Gastroesophageal sphincter (tissue), 3 donors: ENCODE results near the gene ISM1.

ENCODE experiments used
- CTCF ChIP-seq, 4 experiments: fragments of 200-600 bp in 2 of 4; fragments of 450-650 bp in 2 of 4; sonication (generic) in 1 of 4; IDR thresholded peaks; one replicate each; pipeline ENCODE4 v1.5.1; 2017 to 2019; ENCODE audit warnings: antibody characterized with exemption in 4 of 4, mild to moderate bottlenecking in 2 of 4, moderate library complexity in 2 of 4
- POLR2AphosphoS5 ChIP-seq: sonication (generic); formaldehyde crosslinking; IDR thresholded peaks from one replicate; pipeline ENCODE4 v1.6.1; 2017; ENCODE audit warnings: antibody characterized with exemption

DNA sequence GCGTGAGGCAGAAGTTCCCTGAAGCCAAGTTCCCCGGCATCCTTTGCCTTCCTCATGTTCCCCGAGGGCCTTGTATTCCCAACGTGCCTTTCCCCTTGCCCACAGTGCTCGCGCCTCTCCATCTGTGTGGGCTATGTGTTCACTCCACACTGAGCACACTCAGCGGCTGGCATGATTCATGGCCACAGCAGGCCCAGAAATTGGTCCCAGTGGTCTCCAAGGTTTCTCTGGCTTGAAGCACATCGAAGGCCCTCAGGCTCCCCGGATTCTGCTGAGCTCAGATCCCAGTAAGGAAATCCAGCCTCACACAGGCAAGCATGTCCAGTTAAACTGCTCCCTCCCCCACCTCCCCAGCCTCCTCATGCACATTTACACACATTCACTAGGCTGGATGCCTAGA lies 123.6 kb downstream of the ISM1 start:
- TF ChIP-seq CTCF (IDR thresholded peaks at IDR 0.05): no peak
- no peak for TF ChIP-seq POLR2AphosphoS5
